ENCODE measurements around the gene EPB41L5.
A peak's percentile ranks its signal among the peaks of the same experiment; 100 is the strongest.

Gene EPB41L5

GRCh38 chr2:120004254-120004653 lies 8.6 kb upstream of the EPB41L5 start:
- TF ChIP-seq CTCF (IDR thresholded peaks at IDR 0.05; ENCODE audit: low read depth, low read length, missing control alignments) = no peak
- no peak overlapping the region for H3K4me3 ChIP-seq (ENCODE audit: low read depth, low read length)
- no peak for DNase-seq (ENCODE audit: low read depth)

GRCh38 chr2:120005834-120006521 lies 6.9 kb upstream of the EPB41L5 start:
- H3K4me3 ChIP-seq (ENCODE audit: low read depth, low read length) = no peak overlapping the region
- TF ChIP-seq CTCF (IDR thresholded peaks at IDR 0.05; ENCODE audit: low read depth, low read length, missing control alignments) = no peak
- peak; percentile 44 for DNase-seq (ENCODE audit: low read depth)

DNA sequence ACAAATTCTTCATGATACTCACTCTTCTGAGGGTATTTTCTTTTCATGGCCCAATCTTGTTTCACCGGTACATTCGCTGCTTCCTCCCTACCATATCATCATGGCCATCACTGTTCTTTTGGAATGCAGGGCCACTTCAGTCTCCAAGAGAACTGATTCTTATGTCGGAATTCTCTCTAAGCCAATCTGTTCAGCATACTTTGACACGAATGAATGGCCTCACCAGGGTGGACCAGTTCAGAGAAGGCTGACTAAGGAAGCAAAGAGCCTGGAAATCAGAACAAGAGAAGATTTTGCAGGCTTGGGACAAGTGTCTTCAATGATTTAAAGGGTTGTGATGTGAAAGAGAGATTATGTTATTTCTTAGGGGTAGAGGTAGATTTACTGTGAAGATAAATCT lies 5.0 kb upstream of the EPB41L5 start:
- no peak for TF ChIP-seq CTCF (IDR thresholded peaks at IDR 0.05; ENCODE audit: low read depth, low read length, missing control alignments)
- DNase-seq (ENCODE audit: low read depth) = no peak
- no peak overlapping the region for H3K4me3 ChIP-seq (ENCODE audit: low read depth, low read length)

DNA sequence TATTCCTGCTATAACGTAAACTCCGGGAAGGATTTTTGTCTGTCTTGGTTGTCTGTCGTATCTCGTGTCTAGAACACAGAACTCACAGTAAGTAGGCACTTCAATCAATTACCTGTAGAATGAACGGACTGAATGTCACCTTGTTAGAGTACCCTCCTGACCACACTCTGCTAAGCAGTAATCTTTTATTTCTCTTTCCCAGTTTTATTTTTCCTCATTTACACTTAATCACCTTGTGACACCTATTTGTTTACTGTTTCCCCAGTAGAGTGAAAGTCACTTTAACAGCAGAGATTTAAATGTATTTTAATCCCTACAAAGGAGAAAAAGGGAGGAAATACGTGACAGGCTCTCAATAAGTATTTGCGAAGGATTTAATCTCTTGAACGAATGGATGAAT lies 514 bp upstream of the EPB41L5 start:
- peak overlapping the region; percentile 87 for H3K4me3 ChIP-seq (ENCODE audit: low read depth, low read length)
- DNase-seq (ENCODE audit: low read depth) = no peak

DNA sequence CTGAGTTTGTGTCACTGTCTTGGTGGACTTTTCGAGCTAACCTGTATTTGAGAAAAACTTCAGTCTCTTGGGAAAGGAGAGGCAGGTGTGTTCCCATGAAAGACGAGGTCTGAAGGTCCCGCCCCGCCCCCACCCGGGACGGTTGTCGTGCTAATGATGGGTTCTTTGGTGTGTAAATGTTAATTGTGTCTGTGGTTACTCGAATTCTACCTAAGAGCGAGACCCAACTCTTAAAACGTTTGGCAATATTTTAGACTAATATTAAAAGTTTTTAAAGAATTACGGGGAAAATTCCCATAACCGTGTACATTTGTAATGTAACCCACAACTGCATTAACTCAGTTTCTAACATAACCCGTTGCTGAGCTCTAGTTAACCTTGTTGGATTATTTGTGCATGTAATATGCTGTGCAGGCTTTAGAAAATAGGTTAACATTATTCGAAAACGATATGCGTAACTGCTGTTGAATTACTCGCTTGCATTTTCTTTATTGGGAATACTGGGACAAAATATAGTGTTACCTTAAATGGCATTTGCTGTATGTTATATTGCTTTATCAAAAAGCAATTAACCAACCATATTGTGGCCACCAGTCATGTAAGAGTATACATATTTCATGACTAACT lies 833 bp downstream of the EPB41L5 start:
- no peak for DNase-seq (ENCODE audit: low read depth)
- H3K4me3 ChIP-seq (ENCODE audit: low read depth, low read length) = peak overlapping the region; percentile 87
- no peak for TF ChIP-seq CTCF (IDR thresholded peaks at IDR 0.05; ENCODE audit: low read depth, low read length, missing control alignments)

More for the DNA sequence above, 514 bp upstream of the EPB41L5 start:
- TF ChIP-seq CTCF (IDR thresholded peaks at IDR 0.05; ENCODE audit: low read depth, low read length, missing control alignments) = no peak

GRCh38 chr2:120014226-120014980 lies 1.5 kb downstream of the EPB41L5 start:
- no peak for TF ChIP-seq CTCF (IDR thresholded peaks at IDR 0.05; ENCODE audit: low read depth, low read length, missing control alignments)
- DNase-seq (ENCODE audit: low read depth) = no peak
- no peak overlapping the region for H3K4me3 ChIP-seq (ENCODE audit: low read depth, low read length)

All from GM12864 (cell line).